CD4-positive, alpha-beta T cell treated with Interferon gamma for 1 hour (primary cell): ENCODE measurements around the gene EZR.

Experiments
- DNase-seq: peaks from one replicate; pipeline ENCODE4 v3.0.0-alpha.2; 2020

The EZR gene

GRCh38 chr6:158816803-158817727, 2.1 kb downstream of the EZR start:
- peak; percentile 46 for DNase-seq

GRCh38 chr6:158816329-158816728, 2.8 kb downstream of the EZR start:
- DNase-seq = no peak

- DNase-seq = no peak
These were observed 3.3 kb downstream of the EZR start for GRCh38 chr6:158815907-158816306.

GRCh38 chr6:158815379-158815724, 3.8 kb downstream of the EZR start:
- no peak for DNase-seq

DNA sequence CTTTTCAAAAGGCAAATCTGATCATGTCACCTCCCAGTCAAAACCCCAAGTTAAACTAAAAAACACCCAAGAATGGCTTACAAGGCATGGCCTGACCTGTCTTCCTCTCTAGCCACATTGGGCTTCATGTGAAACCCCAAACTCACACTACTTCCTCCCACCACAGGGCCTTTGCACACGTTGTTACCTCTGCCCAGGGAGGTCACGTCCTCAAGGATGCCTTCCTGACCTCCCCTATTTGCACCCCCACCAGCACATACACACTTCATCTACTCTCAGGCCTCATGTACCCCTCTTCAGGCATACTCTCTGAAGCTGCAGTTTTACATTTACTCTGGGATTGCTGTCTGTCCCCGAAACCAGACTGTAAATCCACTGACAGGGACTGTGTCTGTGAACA, 6.1 kb downstream of the EZR start:
- DNase-seq = no peak

- no peak for DNase-seq
These were observed 6.6 kb downstream of the EZR start for GRCh38 chr6:158812611-158813010.

GRCh38 chr6:158810155-158811095, 8.7 kb downstream of the EZR start:
- DNase-seq = no peak

DNA sequence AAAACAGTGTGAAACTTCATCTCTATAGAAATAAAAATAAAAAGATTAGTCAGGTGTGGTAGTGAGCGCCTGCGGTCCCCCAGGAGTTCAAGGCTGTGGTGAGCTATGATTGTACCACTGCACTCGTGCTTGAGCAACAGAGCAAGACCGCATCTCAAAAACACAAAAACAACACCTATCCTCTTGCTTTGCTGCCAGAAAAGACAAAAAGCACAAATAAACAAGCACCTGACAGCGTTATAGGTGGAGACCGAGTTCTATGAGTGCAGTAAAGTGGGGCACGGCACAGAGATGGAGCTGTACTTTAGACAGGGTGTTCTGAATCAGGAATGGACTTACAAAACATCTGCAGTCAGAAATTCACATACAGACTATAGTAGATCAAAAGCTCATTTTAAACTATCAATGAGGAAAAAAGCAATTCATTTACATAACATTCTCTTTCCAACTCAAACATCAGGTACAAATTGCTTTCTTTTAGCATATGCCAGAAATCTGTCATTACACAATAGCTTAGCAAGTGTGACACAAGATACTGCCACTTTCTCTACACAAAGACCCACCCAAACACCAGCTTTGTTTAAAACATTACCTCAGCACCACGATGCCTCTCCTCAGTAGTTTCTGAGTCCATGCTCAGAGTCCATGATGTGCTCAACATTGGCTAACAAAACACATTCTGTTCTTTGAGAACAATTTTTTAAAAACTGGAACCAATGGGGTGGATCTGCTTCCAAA, 10.1 kb downstream of the EZR start:
- DNase-seq = peak; percentile 72

GRCh38 chr6:158808442-158808833, 10.7 kb downstream of the EZR start:
- no peak for DNase-seq

GRCh38 chr6:158807515-158808441, 11.4 kb downstream of the EZR start:
- DNase-seq = no peak

DNA sequence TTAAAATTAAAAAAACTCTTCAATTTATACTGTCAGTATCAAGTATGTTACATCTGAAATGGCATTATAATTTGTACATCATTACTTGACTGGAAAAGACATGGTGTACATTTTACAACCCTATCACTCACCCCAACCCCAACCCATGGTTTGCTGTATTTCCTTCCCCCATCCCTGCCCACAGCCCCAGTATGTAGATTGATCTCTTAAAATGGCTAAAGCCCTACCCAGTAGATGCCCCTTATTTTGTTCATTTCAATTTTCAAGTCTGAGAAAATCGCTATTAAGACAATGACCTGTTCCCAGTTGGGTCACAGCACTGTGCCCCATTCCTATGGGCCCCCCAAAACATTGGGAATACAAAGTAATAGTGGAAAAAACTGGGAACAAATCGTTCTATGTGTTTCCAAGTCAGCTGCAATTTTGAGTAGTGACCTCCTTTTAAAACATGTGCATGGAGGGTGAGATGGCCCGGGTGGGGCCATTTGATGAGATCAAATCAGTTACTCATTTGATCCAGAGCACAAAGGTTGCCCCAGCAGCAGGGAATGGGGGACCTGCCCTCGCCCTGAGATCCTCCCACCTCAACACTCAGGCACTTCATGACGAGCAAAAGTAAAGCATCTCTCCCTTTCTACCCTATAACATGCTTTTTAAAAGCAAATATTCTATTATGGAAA, 13.3 kb downstream of the EZR start:
- DNase-seq = no peak

GRCh38 chr6:158804207-158804606, 15.0 kb downstream of the EZR start:
- no peak for DNase-seq

DNA sequence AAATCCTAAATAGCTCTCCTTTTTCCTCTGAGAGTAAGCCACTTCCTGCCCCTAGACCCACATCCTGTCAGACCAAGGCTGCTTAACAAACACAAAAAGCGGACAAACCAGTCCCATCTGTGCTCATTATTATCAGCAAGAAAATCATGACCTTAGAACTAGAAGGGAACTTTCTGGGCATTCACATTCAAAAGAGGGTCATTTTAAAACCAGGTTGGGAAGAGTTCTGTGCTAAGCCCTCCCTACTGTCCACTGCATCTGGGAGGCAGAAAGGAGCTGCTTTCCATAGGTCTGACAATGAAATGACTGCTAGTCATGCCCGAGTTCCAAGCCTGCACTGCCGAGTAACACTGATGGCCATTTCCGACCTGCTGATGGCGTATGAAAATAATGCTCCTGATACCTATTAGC, 15.4 kb downstream of the EZR start:
- DNase-seq = no peak

- no peak for DNase-seq
These were observed 17.4 kb downstream of the EZR start for GRCh38 chr6:158801655-158802294.

DNA sequence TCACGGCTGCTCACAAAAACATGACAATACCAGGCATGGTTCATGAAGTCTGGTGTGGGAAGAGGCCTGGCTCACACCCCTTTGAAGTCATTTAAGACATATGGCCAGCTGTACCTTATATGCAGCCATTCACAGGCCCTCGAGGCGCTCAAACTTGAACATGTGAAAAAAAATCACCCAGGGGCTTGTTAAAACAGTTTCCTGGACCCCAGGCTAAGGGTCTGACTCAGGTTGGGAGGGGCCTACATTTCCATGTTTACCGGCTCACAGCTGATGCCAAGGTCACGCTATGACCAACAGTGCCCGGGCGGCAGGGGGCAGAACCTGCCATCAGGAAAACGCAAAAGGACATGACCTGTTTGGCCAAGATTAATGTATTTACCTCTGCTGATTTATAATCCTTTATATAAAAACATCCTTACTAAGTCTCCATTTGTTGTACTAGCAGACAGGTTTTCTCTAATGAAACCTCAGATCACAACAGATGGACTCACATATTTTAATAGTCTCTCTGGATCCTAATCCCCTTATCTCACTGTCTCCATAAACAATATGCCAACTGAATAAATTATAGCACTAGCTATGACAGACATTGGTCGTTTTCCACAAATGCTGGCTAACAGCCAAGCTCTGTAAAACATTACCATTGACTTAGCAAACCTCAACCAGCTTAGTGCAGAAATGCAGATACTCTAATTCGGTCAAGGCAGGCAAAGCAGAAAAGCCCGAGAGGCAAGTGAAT, 19.9 kb downstream of the EZR start:
- DNase-seq = no peak

DNA sequence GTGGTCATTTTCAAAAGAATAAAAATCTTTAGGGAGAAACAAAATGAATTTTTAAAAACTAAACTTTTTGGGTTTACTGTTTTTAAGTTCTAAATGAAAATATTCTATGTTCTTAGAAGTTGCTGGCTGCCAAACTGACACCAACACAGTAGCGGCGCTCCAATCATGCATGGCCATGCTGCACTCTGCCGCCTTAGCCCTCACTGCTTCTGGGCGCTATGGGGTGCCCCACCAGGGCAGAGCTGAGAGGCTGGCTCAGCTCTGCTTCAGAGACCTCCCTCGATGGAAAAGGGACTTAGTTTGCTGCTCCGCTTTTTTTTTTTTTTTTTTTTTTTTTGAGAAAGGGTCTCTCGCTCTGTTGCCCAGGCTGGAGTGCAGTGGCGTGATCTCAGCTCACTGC, 20.9 kb downstream of the EZR start:
- no peak for DNase-seq

GRCh38 chr6:158797331-158798310, 21.5 kb downstream of the EZR start:
- DNase-seq = no peak

DNA sequence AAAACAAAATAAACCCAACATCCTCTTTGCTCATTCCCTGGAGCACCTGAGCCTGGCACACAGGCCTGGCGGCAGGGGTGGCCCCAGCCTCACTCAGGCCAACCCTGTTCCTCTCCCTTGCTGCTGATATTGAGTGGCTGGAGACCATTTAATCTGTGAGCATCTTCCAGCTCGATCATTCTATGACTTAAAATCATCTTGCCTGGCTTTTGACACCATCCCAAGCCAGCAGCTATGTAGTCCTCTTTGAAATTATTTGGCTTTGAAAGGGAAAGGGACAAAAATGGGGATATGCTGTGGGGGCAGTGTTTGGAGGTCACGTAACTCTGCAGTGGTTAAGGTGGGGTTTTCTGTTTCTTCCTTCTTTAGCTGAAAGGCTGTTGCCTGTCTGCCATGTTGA, 22.8 kb downstream of the EZR start:
- DNase-seq = no peak

- no peak for DNase-seq
These were observed 23.7 kb downstream of the EZR start for GRCh38 chr6:158795516-158795915.
